RKO (cell line): Measurements from ENCODE around the gene SLC39A13.

Experiments
- DNase-seq: peaks from one replicate; pipeline ENCODE4 v3.0.0-alpha.2; 2016; ENCODE audit warnings: low spot score

The SLC39A13 gene

DNA sequence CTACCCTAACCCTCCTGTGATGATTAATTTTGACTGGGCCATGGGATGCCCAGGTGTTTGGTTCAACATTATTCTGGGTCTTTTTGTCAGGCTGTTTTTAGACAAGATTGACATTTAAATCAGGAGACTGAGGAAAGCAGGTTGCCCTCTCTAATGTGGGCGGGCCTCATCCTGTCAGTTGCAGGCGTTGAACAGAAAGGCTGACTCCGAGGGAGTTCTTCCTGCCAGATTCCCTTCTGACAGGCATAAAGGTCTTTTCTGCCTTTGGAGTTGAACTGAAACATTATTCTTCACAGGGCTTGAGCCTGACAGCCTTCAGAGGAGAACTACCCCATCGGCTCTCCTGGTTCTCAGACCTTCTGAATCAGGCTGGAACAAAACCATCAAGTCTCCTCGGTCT, 22.1 kb downstream of the SLC39A13 start:
- DNase-seq: no peak

DNA sequence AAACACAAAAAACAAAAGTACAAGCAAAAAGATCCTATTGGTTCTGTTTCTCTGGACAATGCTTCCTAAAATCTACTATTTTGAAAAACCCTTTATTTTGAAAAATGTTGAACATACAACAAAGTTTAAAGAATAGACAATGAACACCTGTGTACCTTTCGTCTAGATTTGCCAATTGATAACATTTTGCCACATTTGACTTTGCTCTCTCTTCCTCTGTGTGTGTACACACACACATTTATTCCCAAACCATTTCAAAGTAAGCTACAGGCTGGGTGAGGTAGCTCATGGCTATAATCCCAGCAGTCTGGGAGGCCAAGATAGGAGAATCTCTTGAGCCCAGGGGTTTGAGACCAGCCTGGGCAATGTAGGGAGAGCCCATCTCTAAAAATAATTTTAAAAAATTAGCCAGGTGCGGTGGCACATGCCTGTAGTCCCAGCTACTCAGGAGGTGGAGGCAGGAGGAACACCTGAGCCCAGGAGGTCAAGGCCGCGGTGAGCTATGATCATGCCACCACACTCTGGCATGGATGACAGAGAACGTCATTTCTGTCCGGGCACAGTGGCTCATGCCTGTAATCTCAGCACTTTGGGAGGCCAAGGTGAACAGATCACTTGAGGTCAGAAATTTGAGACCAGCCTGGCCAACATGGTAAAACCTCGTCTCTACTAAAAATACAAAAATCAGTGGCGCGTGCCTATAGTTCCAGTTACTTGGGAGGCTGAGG, 23.1 kb downstream of the SLC39A13 start:
- DNase-seq: no peak

DNA sequence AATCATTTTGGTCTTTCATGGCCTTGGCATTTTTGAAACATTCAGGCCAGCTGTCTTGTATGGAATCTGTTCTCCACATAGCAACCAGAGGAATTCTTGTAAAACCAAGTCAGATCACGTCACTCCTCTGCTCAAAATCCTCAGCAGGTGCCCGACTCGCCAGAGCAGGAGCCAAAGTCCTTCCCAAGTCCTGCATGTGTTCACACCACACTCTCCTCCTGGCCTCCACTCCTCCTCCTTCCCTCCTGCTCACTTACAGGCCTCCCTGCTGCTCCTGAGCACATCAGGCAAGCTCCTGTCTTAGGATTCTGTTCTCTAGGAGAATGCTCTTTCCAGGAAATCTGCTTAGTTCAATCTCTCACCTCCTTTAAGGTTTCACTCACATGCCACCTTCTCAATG, 24.8 kb downstream of the SLC39A13 start:
- DNase-seq: no peak

DNA sequence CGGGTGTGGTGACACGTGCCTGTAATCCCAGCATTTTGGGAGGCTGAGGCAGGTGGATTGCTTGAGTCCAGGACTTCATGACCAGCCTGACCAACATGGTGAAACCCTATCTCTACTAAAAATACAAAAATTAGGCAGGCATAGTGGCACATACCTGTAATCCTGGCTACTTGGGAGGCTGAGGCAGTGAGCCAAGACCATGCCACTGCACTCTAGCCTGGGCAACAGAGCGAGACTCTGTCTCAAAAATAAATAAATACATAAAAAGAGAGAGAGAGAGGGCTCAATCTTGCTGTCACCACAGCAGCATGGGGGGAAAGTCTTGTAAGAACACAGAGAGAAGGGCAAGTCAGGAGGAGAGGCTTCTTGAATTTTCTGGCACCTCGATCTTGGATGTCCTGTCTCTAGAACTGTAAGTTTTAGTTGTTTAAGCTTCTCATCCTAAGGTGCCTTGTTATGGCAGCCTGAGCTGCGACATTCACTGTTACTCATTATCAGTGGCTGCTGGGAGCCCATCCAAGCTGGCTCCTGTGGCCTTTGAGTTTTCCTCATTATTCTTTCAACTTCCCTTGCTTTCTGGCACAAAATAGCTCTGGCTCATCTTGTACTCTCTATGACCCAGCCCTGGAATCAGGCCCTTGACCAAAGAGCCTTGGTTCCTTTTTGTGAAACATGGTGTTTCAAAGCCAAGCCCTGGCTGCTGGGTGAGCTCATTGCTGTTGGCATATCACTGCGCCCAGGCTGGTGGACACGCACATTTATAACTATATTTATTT, 25.8 kb downstream of the SLC39A13 start:
- DNase-seq: no peak

DNA sequence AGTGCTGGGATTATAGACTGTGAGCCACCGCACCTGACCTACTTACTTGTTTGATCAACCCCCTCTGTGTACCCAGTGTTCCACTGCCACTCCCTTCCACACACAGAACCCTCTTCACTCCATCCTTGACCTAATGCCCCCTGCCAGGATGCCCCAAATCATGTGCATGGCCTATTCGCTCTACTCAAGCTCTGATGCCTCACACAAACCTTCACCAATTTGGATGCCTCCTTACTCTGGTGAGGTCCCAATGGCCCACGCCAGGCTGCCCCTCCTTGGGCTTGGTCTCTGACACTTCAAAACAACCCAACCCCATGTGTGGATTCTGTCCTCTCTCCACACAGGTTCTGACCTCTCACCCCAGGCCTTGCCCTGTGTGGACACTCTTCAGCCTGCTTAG, 27.3 kb downstream of the SLC39A13 start:
- DNase-seq: no peak

DNA sequence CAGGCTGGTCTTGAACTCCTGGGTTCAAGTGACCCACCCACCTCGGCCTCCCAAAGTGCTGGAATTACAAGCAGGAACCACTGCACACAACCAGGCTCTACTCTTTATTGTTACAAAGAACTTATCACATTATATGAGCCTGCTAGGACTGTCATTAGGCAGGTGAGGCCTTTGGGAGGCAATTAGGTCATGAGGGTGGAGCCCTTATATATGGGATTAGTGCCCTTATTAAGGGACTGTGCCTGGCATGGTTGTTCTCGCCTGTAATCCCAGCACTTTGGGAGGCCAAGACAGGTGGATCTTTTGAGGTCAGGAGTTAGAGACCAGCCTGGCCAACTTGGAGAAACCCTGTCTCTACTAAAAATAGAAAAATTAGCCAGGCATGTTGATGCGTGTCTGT, 28.3 kb downstream of the SLC39A13 start:
- DNase-seq: no peak

DNA sequence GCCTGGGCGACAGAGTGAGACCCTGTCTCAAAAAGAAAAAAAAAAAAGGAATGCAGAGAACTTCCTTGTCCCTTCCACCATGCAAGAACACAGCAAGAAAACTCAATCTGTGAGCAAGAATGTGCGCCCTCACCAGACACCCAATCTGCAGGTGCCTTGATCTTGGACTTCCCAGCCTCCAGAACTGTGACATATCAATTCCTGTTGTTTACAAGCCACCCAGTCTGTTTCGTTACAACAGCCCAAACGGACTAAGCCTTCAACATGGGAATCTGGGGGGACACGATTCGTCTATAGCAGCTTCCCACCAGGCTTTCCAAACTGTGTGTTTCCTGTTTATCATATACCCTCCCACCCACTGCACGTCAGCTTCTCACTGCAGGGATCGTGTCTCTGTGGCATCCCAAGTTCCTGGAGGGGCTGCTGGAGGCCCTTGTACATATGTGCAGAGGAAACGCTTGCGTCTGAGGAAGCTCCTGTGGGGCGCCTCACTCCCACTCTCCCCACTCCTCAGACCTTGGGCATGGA, 28.9 kb downstream of the SLC39A13 start:
- DNase-seq: no peak

DNA sequence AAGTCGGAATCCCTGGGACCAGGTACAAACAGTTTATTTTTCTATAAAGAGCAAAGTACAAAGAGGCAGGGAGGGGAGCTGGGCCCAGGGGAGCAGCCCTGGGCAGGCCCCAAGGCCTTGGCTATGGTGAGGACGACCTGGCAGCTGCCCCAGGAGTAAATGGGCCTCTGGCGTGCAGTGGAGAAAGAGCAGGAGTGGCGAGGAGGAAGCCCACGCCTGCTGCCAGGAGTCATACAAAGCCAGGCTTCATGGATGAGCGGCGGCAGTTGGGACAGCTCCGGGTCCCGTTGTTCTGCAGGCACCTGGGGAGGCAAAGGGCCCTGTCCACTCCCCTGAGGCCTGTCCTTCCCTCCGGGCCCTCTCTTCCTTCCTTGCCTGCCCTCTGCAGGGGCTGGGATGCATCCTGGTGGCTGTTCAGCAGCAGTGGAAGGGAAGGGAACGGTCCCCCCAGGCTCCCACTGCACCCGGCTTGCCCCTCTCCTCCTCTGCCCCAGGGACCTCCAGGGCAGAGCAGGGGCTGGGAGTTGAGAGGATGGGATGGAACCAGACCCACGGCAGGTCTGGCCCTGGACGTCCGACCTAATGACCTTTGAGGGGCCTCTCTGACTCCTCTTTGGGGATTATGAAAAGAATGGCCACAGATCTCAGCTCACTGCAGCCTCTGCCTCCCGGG, 29.5 kb downstream of the SLC39A13 start:
- no peak for DNase-seq

DNA sequence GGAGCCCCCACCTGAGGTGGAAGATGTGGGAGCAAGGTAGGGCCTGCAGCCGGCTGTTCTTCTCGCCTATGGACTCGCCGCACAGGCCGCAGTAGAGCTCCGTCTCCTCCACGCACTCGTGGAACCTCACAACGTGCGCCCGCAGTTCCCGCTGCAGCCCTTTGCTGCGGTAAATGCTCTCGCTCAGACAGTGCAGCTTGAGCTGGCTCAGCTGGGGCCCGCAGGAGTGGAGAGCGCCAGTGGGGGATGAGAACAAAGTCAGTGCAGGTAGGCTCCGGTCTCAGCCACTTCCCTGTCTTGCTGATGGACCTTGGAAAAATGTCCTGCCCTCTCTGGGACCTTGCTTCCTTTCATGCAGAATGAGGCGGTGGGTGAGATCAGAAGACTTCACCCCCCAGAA, 30.3 kb downstream of the SLC39A13 start:
- DNase-seq: no peak

DNA sequence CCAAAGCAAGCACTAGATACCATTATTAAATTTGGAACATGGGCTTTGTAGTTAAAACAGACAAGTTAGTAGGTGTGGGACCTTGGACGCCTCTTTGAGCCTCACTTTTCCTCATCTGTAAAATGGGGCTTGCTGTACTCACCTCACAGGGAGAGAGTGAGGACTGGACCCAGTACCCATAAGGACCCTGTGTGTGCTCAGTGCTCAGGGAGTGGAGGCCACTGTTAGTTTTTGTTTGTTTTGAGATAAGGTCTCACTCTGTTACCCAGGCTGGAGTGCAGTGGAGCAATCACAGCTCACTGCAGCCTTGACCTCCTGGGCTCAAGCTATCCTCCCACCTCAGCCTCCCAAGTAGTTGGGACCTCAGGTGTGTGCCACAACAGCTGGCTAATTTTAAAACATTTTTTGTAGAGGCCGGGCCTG, 31.7 kb downstream of the SLC39A13 start:
- no peak for DNase-seq

DNA sequence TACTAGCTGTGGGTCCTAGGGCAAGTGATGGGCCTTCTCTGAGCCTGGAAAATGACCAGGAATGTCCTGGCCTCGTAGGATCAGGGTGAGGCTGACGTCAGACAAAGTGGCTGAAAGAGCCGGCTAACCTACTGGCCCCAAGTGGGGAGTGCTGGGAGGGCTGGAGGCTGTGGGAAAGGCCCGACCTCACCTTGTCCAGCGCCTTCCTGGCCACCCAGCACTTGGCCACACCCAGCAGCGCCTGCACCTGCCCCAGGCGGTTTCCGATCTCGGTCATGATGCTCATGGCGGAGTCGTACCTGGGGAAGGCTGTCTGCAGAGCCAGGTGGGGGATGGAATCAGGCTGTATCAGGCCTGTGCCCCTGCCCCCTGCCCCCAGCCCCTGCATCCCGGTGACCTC, 33.0 kb downstream of the SLC39A13 start:
- DNase-seq: no peak

DNA sequence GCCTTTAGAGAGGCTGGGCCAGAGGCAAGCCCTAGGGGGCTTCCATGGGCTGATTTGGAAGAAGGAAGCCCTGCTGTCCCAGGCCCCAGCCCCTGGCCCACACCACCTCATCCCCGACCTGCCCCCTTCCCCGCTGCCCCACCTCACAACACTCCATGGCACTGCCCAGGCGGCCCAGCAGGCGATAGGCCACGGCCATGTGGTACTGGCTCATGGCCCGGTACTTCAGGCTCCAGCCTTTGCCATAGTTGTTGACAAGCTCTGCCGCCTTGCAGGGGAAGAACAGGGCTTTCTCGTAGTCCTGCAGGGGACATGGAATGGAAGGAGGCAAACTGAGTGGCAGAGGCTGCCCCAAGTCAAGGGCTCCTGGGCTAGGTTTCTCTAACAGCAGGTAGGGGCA, 34.1 kb downstream of the SLC39A13 start:
- DNase-seq: no peak

DNA sequence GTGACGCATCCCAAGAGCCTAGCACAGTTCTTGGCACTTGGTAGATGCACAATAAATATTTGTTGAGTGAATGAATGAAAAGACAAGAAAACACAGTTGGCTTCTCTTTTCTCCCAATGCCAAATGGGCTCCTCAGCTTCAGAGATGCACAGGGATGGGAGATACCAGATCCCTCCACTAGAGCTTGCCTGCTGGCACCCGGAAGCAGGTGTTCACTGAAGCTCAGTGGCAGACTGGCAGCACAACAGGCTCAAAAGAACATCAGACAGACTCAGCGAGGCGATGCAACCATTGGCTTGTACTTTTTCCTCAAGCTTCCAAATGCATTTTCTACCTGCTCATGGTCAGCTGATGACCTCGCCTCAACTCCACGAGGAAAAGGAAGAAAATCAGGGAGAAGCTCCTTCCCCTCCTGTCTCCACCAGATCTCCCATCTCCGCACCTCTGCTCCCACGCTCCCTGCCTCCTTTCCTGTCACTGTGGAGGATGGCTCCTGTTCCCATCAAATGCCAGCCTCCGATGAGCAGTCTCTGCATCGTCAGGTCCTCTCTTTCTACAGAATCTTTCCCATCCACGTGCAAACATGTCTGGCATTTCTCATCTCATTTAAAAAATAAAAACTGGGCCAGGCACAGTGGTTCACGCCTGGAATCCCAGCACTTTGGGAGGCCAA, 34.8 kb downstream of the SLC39A13 start:
- peak; percentile 31 for DNase-seq

DNA sequence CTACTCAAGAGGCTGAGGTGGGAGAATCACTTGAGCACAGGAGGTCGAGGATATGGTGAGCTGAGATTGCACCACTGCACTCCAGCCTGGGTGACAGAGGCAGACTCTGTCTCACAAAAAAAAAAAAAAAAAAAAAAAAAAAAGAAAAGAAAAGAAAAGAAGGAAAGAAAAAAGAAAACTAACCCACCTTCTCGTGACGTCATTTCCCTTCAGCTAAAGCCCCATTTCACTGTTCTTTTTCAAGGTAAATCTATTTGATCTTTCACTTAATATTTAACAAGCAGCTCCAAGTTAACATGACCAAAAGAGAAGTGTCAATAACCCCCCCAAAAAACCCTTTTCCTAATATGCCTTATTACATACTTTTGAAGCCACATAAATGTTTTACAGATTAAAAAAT, 35.4 kb downstream of the SLC39A13 start:
- DNase-seq: no peak

DNA sequence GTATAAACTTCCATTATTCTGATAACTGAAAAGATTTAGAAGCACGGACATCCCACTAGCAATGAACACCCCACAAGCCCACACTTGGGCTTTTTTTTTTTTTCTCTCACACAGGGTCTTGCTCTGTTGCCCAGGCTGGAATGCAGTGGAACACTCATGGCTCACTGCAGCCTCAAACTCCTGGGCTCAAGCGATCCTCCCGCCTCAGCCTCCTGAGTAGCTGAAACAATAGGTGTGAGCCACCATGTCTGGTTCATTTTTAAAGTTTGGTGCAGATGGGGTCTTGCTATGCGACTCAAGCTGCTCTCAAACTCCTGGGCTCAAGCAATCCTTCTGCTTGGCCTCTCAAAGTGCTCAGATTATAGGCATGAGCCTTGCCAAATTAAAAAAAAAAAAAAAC, 37.5 kb downstream of the SLC39A13 start:
- DNase-seq: no peak

DNA sequence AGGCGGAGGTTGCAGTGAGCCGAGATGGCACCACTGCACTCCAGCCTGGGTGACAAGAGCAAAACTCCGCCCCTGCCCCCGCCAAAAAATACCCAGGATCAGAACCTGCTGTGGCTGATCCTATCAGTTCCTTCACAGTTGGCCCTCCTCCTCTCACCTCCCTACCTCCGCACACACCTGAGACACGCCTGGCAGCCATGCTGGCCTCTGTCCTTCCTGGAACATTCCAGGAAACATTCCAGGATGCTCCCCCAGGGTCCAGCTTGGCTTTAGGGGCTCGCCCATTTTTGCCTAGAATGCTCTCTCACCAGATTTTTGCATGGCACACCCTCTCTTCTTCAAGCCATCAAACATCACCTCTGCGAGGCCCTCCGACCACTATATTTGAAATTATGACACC, 38.4 kb downstream of the SLC39A13 start:
- no peak for DNase-seq

DNA sequence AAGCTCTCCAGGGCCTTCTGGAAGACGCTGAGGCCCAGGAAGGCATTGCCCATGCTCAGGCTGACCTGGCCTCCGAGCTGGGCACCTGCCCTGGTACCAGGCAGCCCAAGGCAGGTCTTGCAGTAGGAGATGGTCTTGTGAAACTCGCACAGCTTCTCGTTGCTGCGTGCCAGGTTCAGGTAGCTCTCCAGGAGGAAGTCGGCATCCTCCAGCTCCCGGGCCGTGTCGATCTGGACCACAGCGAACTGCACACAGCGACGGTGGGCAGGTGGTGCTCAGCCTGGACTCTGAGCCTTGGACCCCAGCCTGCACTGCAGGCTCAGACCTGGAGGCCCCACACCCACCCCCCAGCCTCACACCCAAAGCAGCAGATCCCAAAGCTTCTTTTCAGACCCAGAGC, 39.5 kb downstream of the SLC39A13 start:
- no peak for DNase-seq

DNA sequence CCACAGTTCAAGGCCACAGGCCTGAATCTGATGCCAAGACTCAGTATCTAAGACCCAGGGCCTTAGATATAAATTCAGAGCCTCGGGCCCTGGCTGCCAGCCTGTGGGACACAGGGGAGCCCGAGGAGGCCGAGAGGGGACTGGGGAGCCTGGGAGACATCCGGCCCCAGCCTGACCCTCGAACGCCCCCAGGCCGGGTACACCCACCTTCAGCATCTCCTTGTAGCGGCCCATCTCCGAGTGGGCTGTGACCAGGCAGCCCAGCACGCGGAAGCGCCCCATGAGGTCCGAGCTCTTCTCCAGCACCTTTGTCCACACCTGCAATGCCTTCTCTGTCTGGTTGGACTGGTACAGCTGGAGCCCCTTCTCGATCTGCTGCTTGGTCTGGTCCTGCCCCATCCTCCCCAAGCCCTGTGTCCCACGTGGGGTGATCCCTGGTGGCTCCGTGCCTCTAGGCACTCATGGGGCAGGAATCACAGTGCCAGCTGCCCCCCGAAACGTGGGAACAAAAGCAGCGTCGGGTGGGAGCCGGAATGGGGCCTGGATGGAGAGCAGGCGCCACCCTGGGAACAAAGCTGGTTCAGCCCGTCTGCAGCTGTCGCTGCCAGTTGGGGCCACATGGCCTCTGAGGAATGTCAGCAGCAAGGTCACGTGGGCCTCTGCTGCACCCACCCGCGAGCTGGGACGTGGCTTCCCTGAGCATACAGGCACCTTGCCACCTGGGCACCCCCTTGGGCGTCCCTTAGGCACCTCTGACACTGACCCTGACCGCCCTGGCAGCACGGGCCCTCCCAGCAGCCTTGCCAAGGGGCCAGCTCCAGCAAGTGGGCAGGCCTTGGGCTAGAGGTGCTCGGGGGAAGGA, 40.4 kb downstream of the SLC39A13 start, which contains the start of gene RAPSN:
Gene RAPSN, minus strand, starts transcription at position 571 of the 862 bp plus-strand sequence. Its CDS starts 172 bp downstream, at position 399.
- no peak for DNase-seq

DNA sequence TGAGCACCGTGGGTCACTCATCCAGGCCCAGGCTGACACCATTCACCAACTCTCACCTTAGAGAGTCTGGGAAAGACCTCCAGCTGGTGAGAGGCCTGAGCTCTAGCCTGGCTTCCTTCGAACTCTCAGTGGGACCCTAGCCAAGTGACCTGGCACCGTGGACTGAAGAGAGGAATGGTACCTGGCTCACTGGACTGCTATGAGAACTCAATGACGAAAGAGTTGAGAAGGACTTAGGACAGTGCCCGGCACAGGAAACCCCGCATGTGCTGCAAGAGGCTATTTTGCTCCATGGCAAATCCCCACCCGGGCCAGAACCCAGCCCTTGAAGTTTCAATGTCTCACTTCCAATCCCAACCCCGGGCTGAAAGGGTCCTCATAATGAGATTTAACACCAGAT, 41.2 kb downstream of the SLC39A13 start:
- no peak for DNase-seq

DNA sequence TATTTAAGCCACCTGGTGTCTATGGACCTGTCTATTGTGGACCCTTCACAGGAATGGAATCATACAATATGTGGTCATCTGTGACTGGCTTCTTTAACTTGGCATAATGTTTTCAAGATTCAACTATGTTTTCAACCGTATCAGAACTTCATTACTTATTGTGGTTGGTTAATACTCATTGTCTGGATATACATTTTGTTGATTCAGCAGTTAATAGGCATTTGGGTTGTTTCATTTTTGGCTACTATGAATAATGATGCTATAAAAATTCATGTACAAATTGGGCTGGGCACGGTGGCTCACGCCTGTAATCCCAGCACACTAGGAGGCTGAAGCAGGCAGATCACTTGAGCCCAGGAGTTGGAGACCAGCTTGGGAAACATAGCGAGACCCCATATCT, 43.0 kb downstream of the SLC39A13 start:
- DNase-seq: no peak

DNA sequence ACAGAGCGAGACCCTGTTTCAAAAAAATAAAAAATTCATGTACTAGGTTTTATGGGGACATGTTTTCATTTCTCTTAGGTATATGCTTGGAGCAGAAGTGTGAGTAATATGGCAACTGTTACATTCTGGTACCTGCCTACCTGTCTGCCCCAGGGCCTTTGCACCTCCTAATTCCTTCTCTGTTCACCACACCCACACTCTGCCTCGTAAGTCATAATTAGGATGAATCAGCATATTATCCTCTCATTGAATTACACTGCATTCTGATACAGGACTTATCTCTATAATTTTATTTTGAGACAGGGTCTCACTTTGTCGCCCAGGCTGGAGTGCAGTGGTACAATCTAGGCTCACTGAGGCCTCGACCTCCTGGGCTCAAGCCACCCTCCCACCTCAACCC, 43.6 kb downstream of the SLC39A13 start:
- DNase-seq: no peak
